H9 (cell line): ENCODE data around the gene PDE6H. TPM values are rescaled to one million over a fixed set of nuclear protein-coding genes. Genes with fewer than 3 reads are reported as not detected.

Experiments
- DNase-seq: peaks from one replicate; pipeline ENCODE4 v3.0.0-alpha.2; 2017
- H2AFZ ChIP-seq: one replicate; pipeline ENCODE4 v1.6.1; 2013; ENCODE audit warnings: mild to moderate bottlenecking, low read length, control low read depth, moderate library complexity
- H2AK5ac ChIP-seq: 2 replicates; pipeline ENCODE4 v1.6.1; 2013; ENCODE audit warnings: low read length, control low read depth, mixed read lengths; ENCODE audit not compliant: insufficient read length
- H2BK120ac ChIP-seq: one replicate; pipeline ENCODE4 v1.6.1; 2013; ENCODE audit warnings: low read depth, mild to moderate bottlenecking, low read length, control low read depth, inconsistent platforms; ENCODE audit not compliant: poor library complexity, severe bottlenecking
- H2BK12ac ChIP-seq: 2 replicates; pipeline ENCODE4 v1.6.1; 2013; ENCODE audit warnings: low read length, control low read depth, mixed read lengths, low read depth; ENCODE audit not compliant: insufficient read length
- H2BK15ac ChIP-seq: 2 replicates; pipeline ENCODE4 v1.6.1; 2013; ENCODE audit warnings: low read depth, low read length, control low read depth
- H2BK20ac ChIP-seq: one replicate; pipeline ENCODE4 v1.6.1; 2013; ENCODE audit warnings: low read depth, mild to moderate bottlenecking, low read length, control low read depth, inconsistent platforms; ENCODE audit not compliant: poor library complexity, severe bottlenecking
- H2BK5ac ChIP-seq: 2 replicates; pipeline ENCODE4 v1.6.1; 2013; ENCODE audit warnings: low read length, control low read depth, mixed read lengths; ENCODE audit not compliant: insufficient read length
- H3K14ac ChIP-seq: 2 replicates; pipeline ENCODE4 v1.6.1; 2013; ENCODE audit warnings: low read length, control low read depth; ENCODE audit not compliant: insufficient read depth
- H3K18ac ChIP-seq: 2 replicates; pipeline ENCODE4 v1.6.1; 2013; ENCODE audit warnings: low read depth, mild to moderate bottlenecking, mixed read lengths, low read length, control low read depth; ENCODE audit not compliant: insufficient read length
- H3K23ac ChIP-seq: 2 replicates; pipeline ENCODE4 v1.6.1; 2013; ENCODE audit warnings: low read length, control low read depth, mixed read lengths, low read depth; ENCODE audit not compliant: insufficient read length
- H3K23me2 ChIP-seq: 2 replicates; pipeline ENCODE4 v1.6.1; 2013; ENCODE audit warnings: low read depth, mild to moderate bottlenecking, mixed read lengths, low read length, control low read depth; ENCODE audit not compliant: insufficient read length, poor library complexity, severe bottlenecking
- H3K27ac ChIP-seq: 2 replicates; pipeline ENCODE4 v1.5.1; 2013; ENCODE audit warnings: low read length, control low read depth, mixed read lengths, low read depth; ENCODE audit not compliant: insufficient read length
- H3K27me3 ChIP-seq: 2 replicates; pipeline ENCODE4 v1.6.1; 2013; ENCODE audit warnings: low read length, control low read depth, inconsistent platforms; ENCODE audit not compliant: insufficient read depth
- H3K4ac ChIP-seq: 2 replicates; pipeline ENCODE4 v1.6.1; 2013; ENCODE audit warnings: low read depth, mild to moderate bottlenecking, control low read depth, inconsistent platforms, low read length, moderate library complexity
- H3K4me1 ChIP-seq: 2 replicates; pipeline ENCODE4 v1.6.1; 2013; ENCODE audit warnings: low read length, control low read depth, inconsistent platforms; ENCODE audit not compliant: insufficient read depth
- H3K4me2 ChIP-seq: 2 replicates; pipeline ENCODE4 v1.6.1; 2013; ENCODE audit warnings: low read length, control low read depth, mixed read lengths; ENCODE audit not compliant: insufficient read length, insufficient read depth
- H3K56ac ChIP-seq: 2 replicates; pipeline ENCODE4 v1.6.1; 2013; ENCODE audit warnings: low read depth, mild to moderate bottlenecking, mixed read lengths, low read length, control low read depth; ENCODE audit not compliant: insufficient read length
- H3K79me1 ChIP-seq: 2 replicates; pipeline ENCODE4 v1.6.1; 2013; ENCODE audit warnings: low read depth, mild to moderate bottlenecking, moderate library complexity, low read length, control low read depth, inconsistent platforms; ENCODE audit not compliant: insufficient read depth, poor library complexity, severe bottlenecking
- H3K79me2 ChIP-seq: 2 replicates; pipeline ENCODE4 v1.6.1; 2013; ENCODE audit warnings: low read length, control low read depth, inconsistent platforms; ENCODE audit not compliant: insufficient read depth
- H3K9ac ChIP-seq: 2 replicates; pipeline ENCODE4 v1.6.1; 2013; ENCODE audit warnings: low read length, control low read depth, mixed read lengths; ENCODE audit not compliant: insufficient read length; ENCODE audit errors: extremely low read depth
- H3K9me3 ChIP-seq: one replicate; pipeline ENCODE4 v1.6.1; 2013; ENCODE audit warnings: low read depth, low read length, inconsistent platforms; ENCODE audit not compliant: control insufficient read depth
- H3T11ph ChIP-seq: one replicate; pipeline ENCODE4 v1.6.1; 2013; ENCODE audit warnings: mild to moderate bottlenecking, low read length, control low read depth, inconsistent platforms
- H4K20me1 ChIP-seq: one replicate; pipeline ENCODE4 v1.6.1; 2013; ENCODE audit not compliant: control insufficient read depth, insufficient read length, insufficient read depth
- H4K5ac ChIP-seq: 2 replicates; pipeline ENCODE4 v1.6.1; 2013; ENCODE audit warnings: low read depth, mild to moderate bottlenecking, mixed read lengths, low read length, control low read depth; ENCODE audit not compliant: insufficient read length
- H4K8ac ChIP-seq: replicated peaks from 2 replicates; pipeline ENCODE4 v1.6.1; 2013; ENCODE audit warnings: low read length, control low read depth, mixed read lengths, low read depth; ENCODE audit not compliant: insufficient read length
- H4K91ac ChIP-seq: 2 replicates; pipeline ENCODE4 v1.6.1; 2013; ENCODE audit warnings: low read depth, mild to moderate bottlenecking, moderate library complexity, mixed read lengths, low read length, control low read depth; ENCODE audit not compliant: insufficient read length
- H3K27ac Mint-ChIP-seq, 3 experiments: 2 replicates in 2 of 3; 3 replicates in 1 of 3; pipeline ENCODE4 v1.8.0; 2020 to 2021; ENCODE audit warnings: mixed read lengths in 3 of 3, mild to moderate bottlenecking in 1 of 3, moderate library complexity in 1 of 3
- H3K27me3 Mint-ChIP-seq: 2 replicates; pipeline ENCODE4 v1.8.0; 2021; ENCODE audit warnings: low read depth, mild to moderate bottlenecking, moderate library complexity, mixed read lengths
- H3K36me3 Mint-ChIP-seq, 3 experiments: 2 replicates in 2 of 3; 3 replicates in 1 of 3; pipeline ENCODE4 v1.8.0; 2020 to 2021; ENCODE audit warnings: low read depth in 3 of 3, mixed read lengths in 3 of 3; ENCODE audit not compliant: insufficient read depth in 1 of 3
- H3K4me1 Mint-ChIP-seq, 2 experiments: 2 replicates each; pipeline ENCODE4 v1.8.0; 2020; ENCODE audit warnings: mixed read lengths in 2 of 2
- H3K4me3 Mint-ChIP-seq, 2 experiments: 2 replicates in 1 of 2; 3 replicates in 1 of 2; pipeline ENCODE4 v1.8.0; 2020 to 2021; ENCODE audit warnings: mild to moderate bottlenecking in 2 of 2, mixed read lengths in 2 of 2, moderate library complexity in 1 of 2
- H3K9me3 Mint-ChIP-seq, 2 experiments: 2 replicates in 1 of 2; 3 replicates in 1 of 2; pipeline ENCODE4 v1.8.0; 2020; ENCODE audit warnings: mild to moderate bottlenecking in 2 of 2, mixed read lengths in 2 of 2, moderate library complexity in 1 of 2
- CTCF ChIP-seq: fragments of 200-600 bp; sonication (generic); conservative IDR thresholded peaks from 3 replicates; pipeline ENCODE4 v1.8.0; 2021; ENCODE audit warnings: antibody characterized with exemption, mild to moderate bottlenecking
- WGBS: extraction: QIAGEN DNeasy Blood & Tissue Kit; methylation state at CpG from one replicate; pipeline ENCODE4 v1.1.7; 2013; ENCODE audit warnings: missing lambda C conversion rate, low lambda C conversion rate, mixed read lengths; ENCODE audit not compliant: insufficient read length; ENCODE audit errors: extremely low coverage; 5-methylcytosine and 5-hydroxymethylcytosine counted together
- total RNA-seq: library from RNA; stranded (reverse); gene quantifications from 2 replicates; pipeline ENCODE4 v1.2.1, GENCODE V29; 2021

The PDE6H gene
- total RNA-seq, 1 experiment from 2014 or later = not detected

GRCh38 chr12:14935031-14935430, 37.8 kb upstream of the PDE6H start:
- no peaks in the 10 kb centered on the region; the same call in 1 of the 2 replicates for H3K27me3 Mint-ChIP-seq
- H3K79me1 ChIP-seq = no peaks in the 10 kb centered on the region
- no peaks in the 10 kb centered on the region; a peak in 1 of 4 replicates for H3K4me1 Mint-ChIP-seq
- no peak overlapping the region for H4K5ac ChIP-seq
- no peak overlapping the region for H3K4me2 ChIP-seq
- H3K23me2 ChIP-seq = no peaks in the 10 kb centered on the region
- H3K4ac ChIP-seq = no peak overlapping the region
- no peak overlapping the region for H2BK12ac ChIP-seq
- no peak overlapping the region for H2AFZ ChIP-seq
- no peak overlapping the region for H2BK5ac ChIP-seq
- H3K18ac ChIP-seq = no peak overlapping the region
- no peak overlapping the region for H2BK15ac ChIP-seq
- H3K4me3 Mint-ChIP-seq = no peak overlapping the region
- no peak overlapping the region for H3K27ac Mint-ChIP-seq
- H3K36me3 Mint-ChIP-seq = no peaks in the 10 kb centered on the region
- H4K91ac ChIP-seq = no peak overlapping the region
- no peak overlapping the region for H3K14ac ChIP-seq
- H3K79me2 ChIP-seq = no peaks in the 10 kb centered on the region
- no peak overlapping the region for H3K27ac ChIP-seq
- H2BK120ac ChIP-seq = no peak overlapping the region
- no peak overlapping the region for H2AK5ac ChIP-seq
- H2BK20ac ChIP-seq = no peak overlapping the region
- H3K9me3 Mint-ChIP-seq = no peaks in the 10 kb centered on the region; a peak in 1 of 5 replicates
- H3K9me3 ChIP-seq = no peaks in the 10 kb centered on the region
- no peak overlapping the region for H3K56ac ChIP-seq
- no peaks in the 10 kb centered on the region for H3K27me3 ChIP-seq
- DNase-seq = no peak
- no peak overlapping the region for H4K8ac ChIP-seq
- H3K9ac ChIP-seq = no peak overlapping the region
- H3K4me1 ChIP-seq = no peaks in the 10 kb centered on the region
- H3T11ph ChIP-seq = no peak overlapping the region
- TF ChIP-seq CTCF = no peak
- H3K23ac ChIP-seq = no peak overlapping the region
- H4K20me1 ChIP-seq = no peaks in the 10 kb centered on the region
- no CpG with 5 or more reads among the region's 4 CpGs for WGBS
